GM18499 (cell line): ENCODE results near the gene PDC.

ENCODE experiments used
- ATAC-seq: cut with Tn5 transposase; IDR thresholded peaks from one replicate; pipeline ENCODE4 v1.9.1; 2021; ENCODE audit warnings: moderate number of reproducible peaks; ENCODE audit not compliant: insufficient read depth, unreplicated experiment

The PDC gene

GRCh38 chr1:186461014-186461413 lies at the start of gene PDC:
Gene PDC, minus strand, starts transcription at chr1:186461114. Its CDS starts 11,655 bp downstream, at chr1:186449459.
- ATAC-seq, result no peak

GRCh38 chr1:186503190-186503589 lies 42.3 kb upstream of the PDC start:
- ATAC-seq, result no peak

GRCh38 chr1:186502087-186502486 lies 41.2 kb upstream of the PDC start:
- no peak for ATAC-seq

- no peak for ATAC-seq
Observed at GRCh38 chr1:186500804-186501203, 39.9 kb upstream of the PDC start.

- ATAC-seq, result no peak
Observed at GRCh38 chr1:186499571-186499970, 38.7 kb upstream of the PDC start.

- no peak for ATAC-seq
Observed at GRCh38 chr1:186498695-186499389, 37.9 kb upstream of the PDC start.

GRCh38 chr1:186498071-186498470 lies 37.2 kb upstream of the PDC start:
- ATAC-seq, result no peak

- peak; percentile 46 for ATAC-seq
Observed at GRCh38 chr1:186497651-186498050, 36.7 kb upstream of the PDC start.

GRCh38 chr1:186496171-186496851 lies 35.4 kb upstream of the PDC start:
- no peak for ATAC-seq

- peak; percentile 51 for ATAC-seq
Observed at GRCh38 chr1:186494832-186495271, 33.9 kb upstream of the PDC start.

- no peak for ATAC-seq
Observed at GRCh38 chr1:186492531-186493291, 31.8 kb upstream of the PDC start.

- no peak for ATAC-seq
Observed at GRCh38 chr1:186491336-186491735, 30.4 kb upstream of the PDC start.

- no peak for ATAC-seq
Observed at GRCh38 chr1:186487163-186487562, 26.2 kb upstream of the PDC start.

GRCh38 chr1:186486061-186486460 lies 25.1 kb upstream of the PDC start:
- ATAC-seq, result no peak

GRCh38 chr1:186483561-186483960 lies 22.6 kb upstream of the PDC start:
- ATAC-seq, result no peak

- peak; percentile 78 for ATAC-seq
Observed at GRCh38 chr1:186482661-186483255, 21.8 kb upstream of the PDC start.

GRCh38 chr1:186481303-186481888 lies 20.5 kb upstream of the PDC start:
- ATAC-seq, result no peak

GRCh38 chr1:186479162-186479561 lies 18.2 kb upstream of the PDC start:
- no peak for ATAC-seq

- no peak for ATAC-seq
Observed at GRCh38 chr1:186476264-186477040, 15.5 kb upstream of the PDC start.

GRCh38 chr1:186474208-186474607 lies 13.3 kb upstream of the PDC start:
- ATAC-seq, result no peak
